AG10803 (cell line): ENCODE results near the gene SMARCB1.

Experiments
- DNase-seq: peaks from one replicate; pipeline ENCODE4 v3.0.0; 2010; ENCODE audit warnings: low read depth
- H3K4me3 ChIP-seq: 2 replicates; pipeline ENCODE4 v1.5.1; 2011; ENCODE audit warnings: mild to moderate bottlenecking, low read length, control low read depth
- CTCF ChIP-seq: conservative IDR thresholded peaks from 2 replicates; pipeline ENCODE4 v1.5.1; 2011; ENCODE audit warnings: mild to moderate bottlenecking, low read length, control low read depth, inconsistent platforms

Gene SMARCB1

DNA sequence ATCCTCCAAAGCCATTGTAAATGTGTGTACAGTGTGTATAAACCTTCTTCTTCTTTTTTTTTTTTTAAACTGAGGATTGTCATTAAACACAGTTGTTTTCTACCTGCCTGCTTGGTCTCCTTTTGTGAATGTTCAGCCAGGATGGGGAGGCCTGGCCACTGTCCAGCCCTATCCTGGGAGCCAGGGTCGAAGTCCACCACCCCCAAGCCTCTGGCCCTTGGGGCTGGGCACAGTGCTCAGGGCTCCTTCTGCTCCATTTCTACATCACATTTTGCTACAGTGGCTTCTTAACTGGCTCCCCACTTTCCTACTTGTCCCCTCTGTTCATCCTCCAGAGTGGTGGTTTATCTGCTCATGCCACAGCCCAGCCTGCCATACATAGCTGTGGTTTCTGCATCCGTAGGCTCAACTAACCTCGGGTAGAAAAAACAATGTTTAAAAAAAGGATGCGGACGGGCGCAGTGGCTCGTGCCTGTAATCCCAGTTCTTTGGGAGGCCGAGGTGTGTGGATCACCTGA, 2.5 kb upstream of the SMARCB1 start:
- H3K4me3 ChIP-seq: no peak overlapping the region
- no peak for TF ChIP-seq CTCF
- peak; percentile 52 for DNase-seq

- no peak for TF ChIP-seq CTCF
These were observed 480 bp upstream of the SMARCB1 start for GRCh38 chr22:23786261-23786710.

GRCh38 chr22:23787600-23787896, 782 bp downstream of the SMARCB1 start:
- H3K4me3 ChIP-seq: peak overlapping the region; percentile 85
- no peak for DNase-seq
- no peak for TF ChIP-seq CTCF

More at GRCh38 chr22:23786261-23786710, 480 bp upstream of the SMARCB1 start:
- peak; percentile 22 for DNase-seq
- peak overlapping the region; percentile 54 for H3K4me3 ChIP-seq

GRCh38 chr22:23787910-23788309, 1.1 kb downstream of the SMARCB1 start:
- peak overlapping the region; percentile 85 for H3K4me3 ChIP-seq
- no peak for TF ChIP-seq CTCF
- DNase-seq: no peak

DNA sequence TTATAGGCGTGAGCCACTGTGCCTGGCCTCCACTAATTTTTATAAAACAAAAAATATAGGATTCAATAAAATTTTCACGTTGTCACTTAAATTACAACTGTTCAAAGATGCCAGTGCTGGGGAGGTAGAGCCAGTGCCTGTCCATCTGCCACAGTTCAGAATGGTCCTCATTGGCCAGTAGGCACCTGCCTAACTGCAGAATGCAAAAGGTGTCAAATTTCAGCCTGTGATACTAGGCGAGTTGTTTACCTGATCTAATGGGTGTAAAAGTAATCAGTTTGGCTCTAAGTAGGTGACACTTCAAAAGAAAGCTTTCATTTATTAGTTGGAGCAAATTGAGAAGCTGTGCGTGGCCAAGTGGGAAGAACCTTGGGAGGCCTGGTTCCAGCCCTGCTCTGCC, 2.4 kb downstream of the SMARCB1 start:
- TF ChIP-seq CTCF: no peak
- DNase-seq: no peak
- no peak overlapping the region for H3K4me3 ChIP-seq

GRCh38 chr22:23789638-23790037, 2.9 kb downstream of the SMARCB1 start:
- TF ChIP-seq CTCF: no peak
- DNase-seq: no peak
- H3K4me3 ChIP-seq: no peak overlapping the region

DNA sequence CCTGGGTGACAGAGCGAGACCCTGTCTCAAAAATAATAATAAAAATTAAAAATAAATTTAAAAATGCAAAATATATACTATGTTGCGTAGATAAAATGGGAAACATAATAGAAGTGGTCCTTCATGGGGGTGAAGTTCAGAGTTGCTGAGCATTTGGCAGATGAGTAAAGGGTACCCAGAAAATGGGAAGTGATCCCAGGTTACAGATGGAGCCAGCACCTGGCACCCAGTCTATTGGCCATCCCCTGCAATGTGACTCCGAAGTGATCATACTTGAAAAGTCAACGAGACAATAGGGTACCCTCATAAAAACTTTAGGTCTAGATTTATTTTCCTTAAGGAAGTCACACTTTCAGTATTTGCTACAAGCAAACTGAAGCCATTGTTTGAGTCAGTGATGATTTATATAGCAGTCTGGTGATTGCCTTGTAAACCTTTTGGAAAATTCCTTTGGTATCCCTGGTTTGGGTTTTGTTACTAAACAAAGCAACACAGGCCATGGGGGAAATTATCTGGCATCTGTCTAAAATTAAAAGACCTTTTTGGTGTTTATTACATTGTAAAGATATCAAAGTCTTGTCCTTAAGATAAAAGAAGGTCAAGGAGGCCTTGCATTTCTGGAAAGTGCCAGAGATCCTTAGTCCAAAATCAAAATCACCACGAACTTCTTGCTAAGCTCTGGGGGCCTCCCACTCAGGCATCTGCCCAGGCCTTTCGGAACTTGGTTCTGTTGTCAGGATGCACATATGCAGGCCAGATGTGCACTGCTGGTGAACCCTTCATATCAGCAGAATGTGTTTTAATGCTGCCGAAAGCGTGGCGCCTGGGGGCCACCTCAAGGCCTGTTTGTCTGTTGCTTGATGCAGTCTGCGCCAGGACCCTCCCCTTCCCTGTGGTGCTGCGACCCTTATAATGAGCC, 4.3 kb downstream of the SMARCB1 start:
- DNase-seq: peak; percentile 88
- TF ChIP-seq CTCF: no peak
- H3K4me3 ChIP-seq: no peak overlapping the region
